Measurements from ENCODE around the gene DHX38.
"Not testable (repeated sequence)": the region's sequence is repeated elsewhere in the genome, so short reads cannot be mapped to it uniquely, and the experiment has no call there.

Gene DHX38

DNA sequence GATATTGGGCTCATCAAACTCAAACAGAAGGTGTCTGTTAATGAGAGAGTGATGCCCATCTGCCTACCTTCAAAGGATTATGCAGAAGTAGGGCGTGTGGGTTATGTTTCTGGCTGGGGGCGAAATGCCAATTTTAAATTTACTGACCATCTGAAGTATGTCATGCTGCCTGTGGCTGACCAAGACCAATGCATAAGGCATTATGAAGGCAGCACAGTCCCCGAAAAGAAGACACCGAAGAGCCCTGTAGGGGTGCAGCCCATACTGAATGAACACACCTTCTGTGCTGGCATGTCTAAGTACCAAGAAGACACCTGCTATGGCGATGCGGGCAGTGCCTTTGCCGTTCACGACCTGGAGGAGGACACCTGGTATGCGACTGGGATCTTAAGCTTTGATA lies 33.2 kb upstream of the DHX38 start:
- no peaks in the 10 kb centered on the region for H3K9me3 ChIP-seq (ENCODE audit: control insufficient read depth, insufficient read depth, low read depth, low read length)
- no peaks in the 10 kb centered on the region for H3K4me1 ChIP-seq (ENCODE audit: control insufficient read depth, insufficient read depth, low read length)
- H3K27ac ChIP-seq (ENCODE audit: low read depth, low read length), result no peak overlapping the region
- no peak overlapping the region for H3K9ac ChIP-seq (ENCODE audit: low read length)
- no peaks in the 10 kb centered on the region for H3K36me3 ChIP-seq (ENCODE audit: control insufficient read depth, insufficient read depth, low read length)
- H3K4me3 ChIP-seq (ENCODE audit: low read depth, low read length), result no peak overlapping the region
- H3K27me3 ChIP-seq (ENCODE audit: control insufficient read depth, insufficient read depth, low read length), result no peaks in the 10 kb centered on the region

DNA sequence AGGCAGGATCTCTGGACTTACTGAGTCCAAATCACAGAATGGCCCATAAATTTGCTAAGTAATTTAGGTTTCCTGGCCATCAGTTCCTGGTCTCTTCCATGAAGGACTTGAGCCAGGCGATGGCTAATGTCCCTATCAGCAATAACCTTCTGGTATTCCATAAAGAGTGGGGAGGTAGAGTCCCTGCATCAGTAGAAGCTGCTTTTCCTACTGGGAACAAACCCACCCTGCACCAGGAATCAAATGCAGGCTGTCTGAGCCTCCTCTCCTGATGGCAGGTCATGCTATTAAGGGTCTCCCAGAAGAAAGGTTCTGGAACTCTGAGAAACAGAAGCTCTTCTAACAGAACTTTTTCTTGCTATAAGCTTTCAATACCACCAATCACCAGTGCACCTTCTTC lies 32.1 kb upstream of the DHX38 start:
- Histone ChIP-seq H3K36me3 (ENCODE audit: control insufficient read depth, insufficient read depth, low read length) (no peaks in the 10 kb centered on the region), H3K27ac (ENCODE audit: low read depth, low read length) (no peak overlapping the region), H3K27me3 (ENCODE audit: control insufficient read depth, insufficient read depth, low read length) (no peaks in the 10 kb centered on the region), H3K9ac (ENCODE audit: low read length) (no peak overlapping the region), H3K4me1 (ENCODE audit: control insufficient read depth, insufficient read depth, low read length) (no peaks in the 10 kb centered on the region), H3K9me3 (ENCODE audit: control insufficient read depth, insufficient read depth, low read depth, low read length) (no peaks in the 10 kb centered on the region), H3K4me3 (ENCODE audit: low read depth, low read length) (no peak overlapping the region)

DNA sequence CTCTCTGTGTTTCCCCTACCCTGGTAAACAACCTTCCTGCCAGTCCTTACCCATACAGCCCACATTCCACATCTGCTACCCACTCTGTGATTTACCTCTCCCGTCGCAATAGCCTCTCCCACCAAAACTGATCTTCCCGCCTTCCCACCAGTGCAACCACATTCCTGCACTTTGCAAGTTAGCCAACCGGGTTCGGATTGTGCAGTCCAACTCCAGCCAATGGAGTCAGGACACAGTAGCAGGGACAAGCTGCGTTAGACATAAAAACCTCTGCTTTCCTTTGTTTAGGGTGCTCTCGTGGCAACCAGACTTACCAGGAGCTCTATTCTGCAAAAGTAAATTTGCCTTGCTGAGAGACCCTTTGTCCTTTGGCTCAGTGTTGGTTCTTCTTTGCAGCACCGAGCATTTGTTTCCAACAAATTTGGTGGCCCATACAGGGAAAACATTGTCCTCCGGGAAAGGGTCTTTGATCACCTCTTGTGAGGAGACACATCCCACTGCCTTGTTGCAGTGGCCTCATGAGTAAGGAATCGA lies 29.2 kb upstream of the DHX38 start:
- no peaks in the 10 kb centered on the region for H3K4me1 ChIP-seq (ENCODE audit: control insufficient read depth, insufficient read depth, low read length)
- H3K27me3 ChIP-seq (ENCODE audit: control insufficient read depth, insufficient read depth, low read length), result no peaks in the 10 kb centered on the region
- no peak overlapping the region for H3K9ac ChIP-seq (ENCODE audit: low read length)
- no peak overlapping the region for H3K27ac ChIP-seq (ENCODE audit: low read depth, low read length)
- no peak overlapping the region for H3K4me3 ChIP-seq (ENCODE audit: low read depth, low read length)
- no peaks in the 10 kb centered on the region for H3K9me3 ChIP-seq (ENCODE audit: control insufficient read depth, insufficient read depth, low read depth, low read length)
- H3K36me3 ChIP-seq (ENCODE audit: control insufficient read depth, insufficient read depth, low read length), result no peaks in the 10 kb centered on the region

DNA sequence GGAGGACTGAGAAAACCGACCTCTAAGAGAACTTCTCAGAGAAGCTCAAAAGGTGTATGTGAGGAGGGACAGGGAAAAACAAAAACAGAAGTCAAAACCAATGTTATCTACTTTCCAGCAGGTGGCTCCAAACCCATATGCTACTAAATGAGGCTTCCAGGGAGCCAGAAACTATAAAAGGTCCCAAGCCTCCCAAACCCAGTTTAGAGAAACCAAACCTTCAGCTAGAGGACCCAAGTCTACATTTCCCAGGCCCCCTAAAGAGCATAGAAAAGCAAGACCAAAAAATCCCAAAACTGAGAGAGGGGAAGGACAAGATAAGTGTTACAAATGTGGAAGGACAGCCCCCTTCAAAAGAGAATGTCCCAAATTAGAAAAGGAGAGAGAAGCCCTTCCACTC lies 26.9 kb upstream of the DHX38 start:
- Histone ChIP-seq H3K27ac (ENCODE audit: low read depth, low read length) (no peak overlapping the region), H3K27me3 (ENCODE audit: control insufficient read depth, insufficient read depth, low read length) (no peaks in the 10 kb centered on the region), H3K9ac (ENCODE audit: low read length) (no peak overlapping the region), H3K4me1 (ENCODE audit: control insufficient read depth, insufficient read depth, low read length) (no peaks in the 10 kb centered on the region), H3K36me3 (ENCODE audit: control insufficient read depth, insufficient read depth, low read length) (no peaks in the 10 kb centered on the region), H3K9me3 (ENCODE audit: control insufficient read depth, insufficient read depth, low read depth, low read length) (no peaks in the 10 kb centered on the region), H3K4me3 (ENCODE audit: low read depth, low read length) (no peak overlapping the region)

DNA sequence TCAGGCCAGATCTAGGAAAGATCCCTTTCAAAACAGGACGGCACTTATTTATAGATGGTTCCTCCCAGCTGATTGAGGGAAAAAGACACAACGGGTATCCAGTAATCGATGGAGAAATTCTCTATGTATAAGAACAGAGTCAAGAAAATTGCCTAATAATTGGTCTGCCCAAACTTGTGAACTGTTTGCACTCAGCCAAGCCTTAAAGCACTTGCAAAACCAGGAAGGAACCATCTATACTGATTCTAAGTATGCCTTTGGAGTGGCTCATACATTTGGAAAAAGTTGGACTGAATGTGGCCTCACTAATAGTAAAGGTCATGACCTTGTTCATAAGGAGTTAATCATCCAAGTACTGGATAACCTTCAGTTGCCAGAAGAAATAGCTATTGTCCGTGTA lies 24.7 kb upstream of the DHX38 start:
- H3K36me3 ChIP-seq (ENCODE audit: control insufficient read depth, insufficient read depth, low read length), result no peaks in the 10 kb centered on the region
- H3K9ac ChIP-seq (ENCODE audit: low read length), result no peak overlapping the region
- no peaks in the 10 kb centered on the region for H3K9me3 ChIP-seq (ENCODE audit: control insufficient read depth, insufficient read depth, low read depth, low read length)
- no peak overlapping the region for H3K4me3 ChIP-seq (ENCODE audit: low read depth, low read length)
- H3K27me3 ChIP-seq (ENCODE audit: control insufficient read depth, insufficient read depth, low read length), result no peaks in the 10 kb centered on the region
- H3K4me1 ChIP-seq (ENCODE audit: control insufficient read depth, insufficient read depth, low read length), result no peaks in the 10 kb centered on the region
- no peak overlapping the region for H3K27ac ChIP-seq (ENCODE audit: low read depth, low read length)

DNA sequence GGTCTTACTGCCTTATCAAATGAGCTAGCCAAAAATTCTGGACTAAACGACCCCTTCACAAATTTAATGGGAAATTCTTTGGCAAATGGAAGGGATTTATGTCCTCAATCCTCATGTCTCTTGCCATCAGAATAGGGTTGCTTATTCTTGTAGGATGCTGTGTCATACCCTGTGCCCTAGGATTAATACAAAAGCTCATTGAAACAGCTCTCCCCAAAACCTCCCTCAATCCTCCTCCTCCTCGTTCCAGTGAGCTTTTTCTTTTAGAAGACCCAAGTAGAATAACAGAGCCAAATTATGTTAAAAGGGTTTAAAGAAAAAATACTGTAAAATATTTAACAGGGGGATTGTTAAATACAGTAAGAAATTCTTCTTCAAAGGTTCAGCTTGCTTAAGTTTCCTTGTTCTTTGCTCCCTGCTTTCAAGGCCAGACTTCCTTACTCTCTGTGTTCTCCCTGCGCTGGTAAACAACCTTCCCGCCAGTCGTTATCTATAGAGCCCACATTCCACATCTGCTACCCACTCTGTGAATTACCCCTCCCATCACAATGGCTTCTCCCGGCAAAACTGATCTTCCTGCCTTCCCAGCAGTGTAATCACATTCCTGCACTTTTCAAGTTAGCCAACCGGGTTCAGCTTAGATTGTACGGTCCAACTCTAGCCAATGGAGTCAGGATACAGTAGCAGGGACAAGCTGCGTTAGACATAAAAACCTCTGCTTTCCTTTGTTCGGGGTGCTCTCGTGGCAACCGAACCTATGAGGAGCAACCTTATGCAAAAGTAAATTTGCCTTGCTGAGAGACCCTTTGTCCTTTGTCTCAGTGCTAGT lies 20.9 kb upstream of the DHX38 start:
- no peak overlapping the region for H3K9ac ChIP-seq (ENCODE audit: low read length)
- no peak overlapping the region for H3K27ac ChIP-seq (ENCODE audit: low read depth, low read length)
- H3K9me3 ChIP-seq (ENCODE audit: control insufficient read depth, insufficient read depth, low read depth, low read length), result no peaks in the 10 kb centered on the region
- H3K4me1 ChIP-seq (ENCODE audit: control insufficient read depth, insufficient read depth, low read length), result no peaks in the 10 kb centered on the region
- H3K36me3 ChIP-seq (ENCODE audit: control insufficient read depth, insufficient read depth, low read length), result no peaks in the 10 kb centered on the region
- H3K27me3 ChIP-seq (ENCODE audit: control insufficient read depth, insufficient read depth, low read length), result no peaks in the 10 kb centered on the region
- no peak overlapping the region for H3K4me3 ChIP-seq (ENCODE audit: low read depth, low read length)

DNA sequence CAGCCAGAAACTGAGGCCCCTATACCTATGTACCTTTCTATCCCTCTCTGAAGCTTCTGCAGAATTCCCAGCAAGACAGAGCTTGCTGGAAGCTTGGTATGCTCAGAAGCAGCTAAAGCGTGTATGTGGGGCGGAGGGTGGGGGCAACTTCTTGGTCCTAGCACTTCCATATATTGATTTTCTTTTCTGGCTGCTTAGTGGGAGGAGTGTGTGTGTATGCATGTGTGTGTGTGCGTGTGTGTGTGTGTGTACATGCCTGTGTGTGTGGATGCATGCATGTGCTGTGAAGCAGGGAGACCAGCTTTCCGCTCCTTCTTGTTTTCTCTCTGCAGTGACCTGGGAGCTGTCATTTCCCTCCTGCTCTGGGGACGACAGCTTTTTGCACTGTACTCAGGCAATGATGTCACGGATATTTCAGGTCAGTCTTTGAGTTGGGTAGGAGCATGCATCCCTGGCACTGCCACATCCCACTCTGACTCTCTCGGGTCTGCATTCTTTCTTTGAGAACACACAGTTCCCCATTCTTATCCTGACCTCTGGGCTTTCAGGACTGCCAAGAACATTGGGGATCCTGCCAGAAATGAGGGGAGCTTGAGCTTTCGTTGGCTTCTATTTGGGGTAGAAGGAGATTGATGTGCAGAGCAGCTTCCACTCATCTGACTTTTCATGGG lies 20.0 kb upstream of the DHX38 start:
- no peak overlapping the region for H3K9ac ChIP-seq (ENCODE audit: low read length)
- no peaks in the 10 kb centered on the region for H3K27me3 ChIP-seq (ENCODE audit: control insufficient read depth, insufficient read depth, low read length)
- no peaks in the 10 kb centered on the region for H3K4me1 ChIP-seq (ENCODE audit: control insufficient read depth, insufficient read depth, low read length)
- H3K9me3 ChIP-seq (ENCODE audit: control insufficient read depth, insufficient read depth, low read depth, low read length), result no peaks in the 10 kb centered on the region
- H3K36me3 ChIP-seq (ENCODE audit: control insufficient read depth, insufficient read depth, low read length), result no peaks in the 10 kb centered on the region
- H3K4me3 ChIP-seq (ENCODE audit: low read depth, low read length), result no peak overlapping the region
- no peak overlapping the region for H3K27ac ChIP-seq (ENCODE audit: low read depth, low read length)

DNA sequence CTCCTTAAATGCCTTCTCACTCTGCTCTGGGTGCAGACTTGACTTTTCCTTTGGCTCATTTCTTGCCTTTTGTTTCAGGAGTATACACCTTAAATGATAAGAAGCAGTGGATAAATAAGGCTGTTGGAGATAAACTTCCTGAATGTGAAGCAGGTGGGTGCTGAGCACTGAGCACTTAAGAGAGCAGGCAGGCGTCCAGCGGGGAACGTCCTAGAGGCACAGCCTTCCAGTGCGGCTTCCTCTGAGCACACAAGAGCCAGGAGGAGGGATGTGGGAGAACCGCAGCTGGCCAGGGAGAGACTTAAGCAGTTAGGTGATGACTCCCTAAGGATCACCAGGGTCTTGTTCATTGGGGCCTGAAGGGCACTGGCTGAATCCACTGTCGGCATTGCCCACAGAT lies 18.6 kb upstream of the DHX38 start:
- not testable (repeated sequence) for H3K4me3 ChIP-seq (ENCODE audit: low read depth, low read length); H3K27ac ChIP-seq (ENCODE audit: low read depth, low read length); H3K9me3 ChIP-seq (ENCODE audit: control insufficient read depth, insufficient read depth, low read depth, low read length); H3K9ac ChIP-seq (ENCODE audit: low read length); H3K27me3 ChIP-seq (ENCODE audit: control insufficient read depth, insufficient read depth, low read length); H3K36me3 ChIP-seq (ENCODE audit: control insufficient read depth, insufficient read depth, low read length); H3K4me1 ChIP-seq (ENCODE audit: control insufficient read depth, insufficient read depth, low read length)

DNA sequence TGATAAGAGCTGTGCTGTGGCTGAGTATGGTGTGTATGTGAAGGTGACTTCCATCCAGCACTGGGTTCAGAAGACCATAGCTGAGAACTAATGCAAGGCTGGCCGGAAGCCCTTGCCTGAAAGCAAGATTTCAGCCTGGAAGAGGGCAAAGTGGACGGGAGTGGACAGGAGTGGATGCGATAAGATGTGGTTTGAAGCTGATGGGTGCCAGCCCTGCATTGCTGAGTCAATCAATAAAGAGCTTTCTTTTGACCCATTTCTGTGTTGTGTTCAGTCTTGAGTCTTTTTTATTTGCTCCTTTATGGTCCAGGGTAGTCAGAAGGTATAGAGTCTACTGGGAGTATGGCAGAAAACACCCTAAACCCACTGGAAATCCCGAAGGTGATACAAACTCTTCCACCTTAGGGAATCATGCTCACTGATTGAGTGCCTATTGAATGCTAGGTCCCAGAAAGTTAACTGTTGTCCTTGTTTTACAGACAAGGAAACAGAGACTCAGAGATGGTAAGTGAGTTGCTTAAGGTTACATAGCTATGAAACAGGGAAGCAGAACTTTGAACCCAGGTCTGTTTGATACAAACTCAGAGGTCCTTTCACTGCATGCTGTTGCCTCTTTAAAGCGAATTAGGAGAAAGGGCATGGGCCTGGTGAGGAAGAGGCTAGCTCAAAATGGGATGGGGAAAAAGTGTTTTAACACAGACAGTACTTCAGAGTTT lies 16.5 kb upstream of the DHX38 start:
- not testable (repeated sequence) for H3K9me3 ChIP-seq (ENCODE audit: control insufficient read depth, insufficient read depth, low read depth, low read length); H3K4me1 ChIP-seq (ENCODE audit: control insufficient read depth, insufficient read depth, low read length)

DNA sequence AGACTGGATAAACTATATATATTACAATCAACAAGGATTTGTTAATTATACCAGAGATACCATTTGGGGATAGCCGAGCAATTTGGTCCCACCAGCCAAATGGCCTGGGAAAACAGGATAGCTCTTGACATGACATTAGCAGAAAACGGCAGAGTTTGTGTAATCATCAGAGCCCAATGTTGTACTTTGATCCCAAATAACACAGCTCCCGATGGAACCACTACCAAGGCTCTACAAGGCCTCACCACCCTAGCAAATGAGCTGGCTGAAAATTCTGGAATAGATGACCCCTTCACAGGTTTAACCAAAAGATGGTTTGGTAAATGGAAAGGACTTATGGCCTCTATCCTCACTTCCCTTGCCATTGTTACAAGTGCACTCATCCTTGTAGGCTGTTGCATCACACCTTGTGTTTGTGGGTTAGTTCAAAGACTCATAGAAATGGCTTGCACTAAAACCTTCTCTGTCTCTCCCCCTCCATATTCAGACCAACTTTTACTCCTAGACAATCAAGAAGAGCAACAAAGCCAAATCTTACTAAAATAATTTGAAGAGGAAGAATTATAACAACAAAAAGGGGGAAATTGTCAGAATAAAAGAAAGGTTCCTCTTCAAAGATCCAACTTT lies 9.8 kb upstream of the DHX38 start:
- peaks cover 15% of the 10 kb centered on the region; the same call in 1 of the 2 replicates for H3K9me3 ChIP-seq (ENCODE audit: control insufficient read depth, insufficient read depth, low read depth, low read length)
- no peaks in the 10 kb centered on the region for H3K27me3 ChIP-seq (ENCODE audit: control insufficient read depth, insufficient read depth, low read length)
- H3K4me3 ChIP-seq (ENCODE audit: low read depth, low read length), result no peak overlapping the region
- no peaks in the 10 kb centered on the region; the same call in 1 of the 2 replicates for H3K4me1 ChIP-seq (ENCODE audit: control insufficient read depth, insufficient read depth, low read length)
- H3K27ac ChIP-seq (ENCODE audit: low read depth, low read length), result no peak overlapping the region
- H3K36me3 ChIP-seq (ENCODE audit: control insufficient read depth, insufficient read depth, low read length), result peaks cover 44% of the 10 kb centered on the region
- H3K9ac ChIP-seq (ENCODE audit: low read length), result no peak overlapping the region

More for the DNA sequence above, 16.5 kb upstream of the DHX38 start:
- not testable (repeated sequence) for H3K27me3 ChIP-seq (ENCODE audit: control insufficient read depth, insufficient read depth, low read length); H3K9ac ChIP-seq (ENCODE audit: low read length); H3K36me3 ChIP-seq (ENCODE audit: control insufficient read depth, insufficient read depth, low read length); H3K27ac ChIP-seq (ENCODE audit: low read depth, low read length); H3K4me3 ChIP-seq (ENCODE audit: low read depth, low read length)

Measured in HUES6 (cell line).